ENCODE data around the gene REC8. TPM values are rescaled to one million over a fixed set of nuclear protein-coding genes. Genes with fewer than 3 reads are reported as not detected.

The REC8 gene
- total and polyA plus RNA-seq, 2 of the 13 experiments (the other 11 are each of a cell fraction or from before 2014, with no cell fraction given): 3.4 to 14.7 TPM

GRCh38 chr14:24212924-24213865, 41.3 kb downstream of the REC8 start, which contains the start of gene CHMP4A (continued):
- TF ChIP-seq TOPORS (CRISPR knock-in tag; IDR thresholded peaks at IDR 0.05) (peak; percentile 84; the same call in 1 of the 2 replicates), JUND (CRISPR knock-in tag; IDR thresholded peaks at IDR 0.05) (peak; percentile 86), JARID2 (CRISPR knock-in tag; IDR thresholded peaks at IDR 0.05; ENCODE audit: insufficient replicate concordance) (peak; percentile 47), ZNF205 (CRISPR knock-in tag; IDR thresholded peaks at IDR 0.05) (peak; percentile 22; the same call in 1 of the 2 replicates), PHF20 (CRISPR knock-in tag; IDR thresholded peaks at IDR 0.05) (no peak), MXD4 (CRISPR knock-in tag; IDR thresholded peaks at IDR 0.05) (peak; percentile 98), ZBTB34 (CRISPR knock-in tag; IDR thresholded peaks at IDR 0.05) (peak; percentile 76), RFX1 (IDR thresholded peaks at IDR 0.05) (no peak), ZNF670 (CRISPR knock-in tag; IDR thresholded peaks at IDR 0.05; ENCODE audit: borderline replicate concordance) (no peak), ZNF773 (CRISPR knock-in tag; IDR thresholded peaks at IDR 0.05; ENCODE audit: borderline replicate concordance) (peak; percentile 96), TSC22D2 (CRISPR knock-in tag; IDR thresholded peaks at IDR 0.05; ENCODE audit: borderline replicate concordance) (peak; percentile 71; the same call in 1 of the 2 replicates), MEF2D (CRISPR knock-in tag; IDR thresholded peaks at IDR 0.05) (peak; percentile 95), ZFP36L2 (CRISPR knock-in tag; IDR thresholded peaks at IDR 0.05) (peak; percentile 78; the same call in 1 of the 2 replicates)
- TF ChIP-seq, protein P1, sequence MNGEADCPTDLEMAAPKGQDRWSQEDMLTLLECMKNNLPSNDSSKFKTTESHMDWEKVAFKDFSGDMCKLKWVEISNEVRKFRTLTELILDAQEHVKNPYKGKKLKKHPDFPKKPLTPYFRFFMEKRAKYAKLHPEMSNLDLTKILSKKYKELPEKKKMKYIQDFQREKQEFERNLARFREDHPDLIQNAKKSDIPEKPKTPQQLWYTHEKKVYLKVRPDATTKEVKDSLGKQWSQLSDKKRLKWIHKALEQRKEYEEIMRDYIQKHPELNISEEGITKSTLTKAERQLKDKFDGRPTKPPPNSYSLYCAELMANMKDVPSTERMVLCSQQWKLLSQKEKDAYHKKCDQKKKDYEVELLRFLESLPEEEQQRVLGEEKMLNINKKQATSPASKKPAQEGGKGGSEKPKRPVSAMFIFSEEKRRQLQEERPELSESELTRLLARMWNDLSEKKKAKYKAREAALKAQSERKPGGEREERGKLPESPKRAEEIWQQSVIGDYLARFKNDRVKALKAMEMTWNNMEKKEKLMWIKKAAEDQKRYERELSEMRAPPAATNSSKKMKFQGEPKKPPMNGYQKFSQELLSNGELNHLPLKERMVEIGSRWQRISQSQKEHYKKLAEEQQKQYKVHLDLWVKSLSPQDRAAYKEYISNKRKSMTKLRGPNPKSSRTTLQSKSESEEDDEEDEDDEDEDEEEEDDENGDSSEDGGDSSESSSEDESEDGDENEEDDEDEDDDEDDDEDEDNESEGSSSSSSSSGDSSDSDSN (CRISPR knock-in tag; IDR thresholded peaks at IDR 0.05): peak; percentile 95
- TF ChIP-seq, protein P2, sequence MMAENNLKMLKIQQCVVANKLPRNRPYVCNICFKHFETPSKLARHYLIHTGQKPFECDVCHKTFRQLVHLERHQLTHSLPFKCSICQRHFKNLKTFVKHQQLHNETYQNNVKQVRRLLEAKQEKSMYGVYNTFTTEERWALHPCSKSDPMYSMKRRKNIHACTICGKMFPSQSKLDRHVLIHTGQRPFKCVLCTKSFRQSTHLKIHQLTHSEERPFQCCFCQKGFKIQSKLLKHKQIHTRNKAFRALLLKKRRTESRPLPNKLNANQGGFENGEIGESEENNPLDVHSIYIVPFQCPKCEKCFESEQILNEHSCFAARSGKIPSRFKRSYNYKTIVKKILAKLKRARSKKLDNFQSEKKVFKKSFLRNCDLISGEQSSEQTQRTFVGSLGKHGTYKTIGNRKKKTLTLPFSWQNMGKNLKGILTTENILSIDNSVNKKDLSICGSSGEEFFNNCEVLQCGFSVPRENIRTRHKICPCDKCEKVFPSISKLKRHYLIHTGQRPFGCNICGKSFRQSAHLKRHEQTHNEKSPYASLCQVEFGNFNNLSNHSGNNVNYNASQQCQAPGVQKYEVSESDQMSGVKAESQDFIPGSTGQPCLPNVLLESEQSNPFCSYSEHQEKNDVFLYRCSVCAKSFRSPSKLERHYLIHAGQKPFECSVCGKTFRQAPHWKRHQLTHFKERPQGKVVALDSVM (CRISPR knock-in tag; IDR thresholded peaks at IDR 0.05): peak; percentile 61; the same call in 1 of the 2 replicates
- TF ChIP-seq, protein P3, sequence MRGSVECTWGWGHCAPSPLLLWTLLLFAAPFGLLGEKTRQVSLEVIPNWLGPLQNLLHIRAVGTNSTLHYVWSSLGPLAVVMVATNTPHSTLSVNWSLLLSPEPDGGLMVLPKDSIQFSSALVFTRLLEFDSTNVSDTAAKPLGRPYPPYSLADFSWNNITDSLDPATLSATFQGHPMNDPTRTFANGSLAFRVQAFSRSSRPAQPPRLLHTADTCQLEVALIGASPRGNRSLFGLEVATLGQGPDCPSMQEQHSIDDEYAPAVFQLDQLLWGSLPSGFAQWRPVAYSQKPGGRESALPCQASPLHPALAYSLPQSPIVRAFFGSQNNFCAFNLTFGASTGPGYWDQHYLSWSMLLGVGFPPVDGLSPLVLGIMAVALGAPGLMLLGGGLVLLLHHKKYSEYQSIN (CRISPR knock-in tag; IDR thresholded peaks at IDR 0.05; ENCODE audit: borderline replicate concordance): no peak
- TF ChIP-seq, protein P4, sequence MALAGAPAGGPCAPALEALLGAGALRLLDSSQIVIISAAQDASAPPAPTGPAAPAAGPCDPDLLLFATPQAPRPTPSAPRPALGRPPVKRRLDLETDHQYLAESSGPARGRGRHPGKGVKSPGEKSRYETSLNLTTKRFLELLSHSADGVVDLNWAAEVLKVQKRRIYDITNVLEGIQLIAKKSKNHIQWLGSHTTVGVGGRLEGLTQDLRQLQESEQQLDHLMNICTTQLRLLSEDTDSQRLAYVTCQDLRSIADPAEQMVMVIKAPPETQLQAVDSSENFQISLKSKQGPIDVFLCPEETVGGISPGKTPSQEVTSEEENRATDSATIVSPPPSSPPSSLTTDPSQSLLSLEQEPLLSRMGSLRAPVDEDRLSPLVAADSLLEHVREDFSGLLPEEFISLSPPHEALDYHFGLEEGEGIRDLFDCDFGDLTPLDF (CRISPR knock-in tag; IDR thresholded peaks at IDR 0.05): peak; percentile 95

Measured in HepG2 (cell line).